WERI-Rb-1 (cell line): ENCODE data around the gene ETFA.

Experiments used
- DNase-seq: peaks from one replicate; pipeline ENCODE4 v3.0.0-alpha.2; 2020
- H3K27ac ChIP-seq: fragments of 250-450 bp; sonication (Bioruptor Pico); 2 replicates; pipeline ENCODE4 v1.5.1; 2020; ENCODE audit warnings: mild to moderate bottlenecking, moderate library complexity
- H3K27me3 ChIP-seq: fragments of 250-450 bp; sonication (Bioruptor Pico); 2 replicates; pipeline ENCODE4 v1.5.1; 2021; ENCODE audit warnings: mild to moderate bottlenecking, low read depth, moderate library complexity; ENCODE audit not compliant: insufficient read depth, severe bottlenecking
- H3K36me3 ChIP-seq: fragments of 250-450 bp; sonication (Bioruptor Pico); 2 replicates; pipeline ENCODE4 v1.5.1; 2020; ENCODE audit warnings: mild to moderate bottlenecking, moderate library complexity
- H3K4me3 ChIP-seq: 2 replicates; pipeline ENCODE4 v1.5.1; 2011; ENCODE audit warnings: low read depth, mild to moderate bottlenecking, control low read depth, low read length
- H3K9me3 ChIP-seq: fragments of 250-450 bp; sonication (Bioruptor Pico); 2 replicates; pipeline ENCODE4 v1.5.1; 2021; ENCODE audit warnings: mild to moderate bottlenecking, moderate library complexity; ENCODE audit not compliant: severe bottlenecking
- TF ChIP-seq, protein P1 (sequence below): IDR thresholded peaks from 2 replicates; pipeline ENCODE4 v1.5.1; 2011; ENCODE audit warnings: low read depth, mild to moderate bottlenecking, control low read depth, inconsistent platforms, low read length

ETFA gene

GRCh38 chr15:76165951-76166350, 145.3 kb downstream of the ETFA start:
- TF ChIP-seq, protein P1, sequence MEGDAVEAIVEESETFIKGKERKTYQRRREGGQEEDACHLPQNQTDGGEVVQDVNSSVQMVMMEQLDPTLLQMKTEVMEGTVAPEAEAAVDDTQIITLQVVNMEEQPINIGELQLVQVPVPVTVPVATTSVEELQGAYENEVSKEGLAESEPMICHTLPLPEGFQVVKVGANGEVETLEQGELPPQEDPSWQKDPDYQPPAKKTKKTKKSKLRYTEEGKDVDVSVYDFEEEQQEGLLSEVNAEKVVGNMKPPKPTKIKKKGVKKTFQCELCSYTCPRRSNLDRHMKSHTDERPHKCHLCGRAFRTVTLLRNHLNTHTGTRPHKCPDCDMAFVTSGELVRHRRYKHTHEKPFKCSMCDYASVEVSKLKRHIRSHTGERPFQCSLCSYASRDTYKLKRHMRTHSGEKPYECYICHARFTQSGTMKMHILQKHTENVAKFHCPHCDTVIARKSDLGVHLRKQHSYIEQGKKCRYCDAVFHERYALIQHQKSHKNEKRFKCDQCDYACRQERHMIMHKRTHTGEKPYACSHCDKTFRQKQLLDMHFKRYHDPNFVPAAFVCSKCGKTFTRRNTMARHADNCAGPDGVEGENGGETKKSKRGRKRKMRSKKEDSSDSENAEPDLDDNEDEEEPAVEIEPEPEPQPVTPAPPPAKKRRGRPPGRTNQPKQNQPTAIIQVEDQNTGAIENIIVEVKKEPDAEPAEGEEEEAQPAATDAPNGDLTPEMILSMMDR = no peak
- no peaks in the 10 kb centered on the region for H3K27me3 ChIP-seq
- H3K27ac ChIP-seq = no peak overlapping the region
- DNase-seq = no peak
- H3K9me3 ChIP-seq = no peaks in the 10 kb centered on the region
- no peak overlapping the region for H3K4me3 ChIP-seq
- H3K36me3 ChIP-seq = no peaks in the 10 kb centered on the region
